Measurements from ENCODE around the gene GLO1.

The GLO1 gene

GRCh38 chr6:38714239-38715015 is 11.5 kb upstream of the GLO1 start:
- no peak overlapping the region for H3K4me2 ChIP-seq (ENCODE audit: low read length)
- no peak for TF ChIP-seq CTCF (IDR thresholded peaks at IDR 0.05)
- no peaks in the 10 kb centered on the region for H3K36me3 ChIP-seq (ENCODE audit: control insufficient read depth, insufficient read depth, low read length)
- H3K79me2 ChIP-seq = no peaks in the 10 kb centered on the region
- no peaks in the 10 kb centered on the region for H3K9me3 ChIP-seq (ENCODE audit: control insufficient read depth, low read length)
- H3K4me1 ChIP-seq = no peaks in the 10 kb centered on the region
- no peaks in the 10 kb centered on the region for H3K27me3 ChIP-seq (ENCODE audit: control insufficient read depth, insufficient read depth, low read length)
- H2AFZ ChIP-seq = no peak overlapping the region
- no peak overlapping the region for H3K27ac ChIP-seq
- no peak overlapping the region for H3K9ac ChIP-seq
- H3K4me3 ChIP-seq (ENCODE audit: low read depth, low read length) = no peak overlapping the region

- Histone ChIP-seq H3K27me3 (ENCODE audit: control insufficient read depth, insufficient read depth, low read length) (no peaks in the 10 kb centered on the region), H3K27ac (no peak overlapping the region), H3K4me2 (ENCODE audit: low read length) (no peak overlapping the region), H3K9ac (no peak overlapping the region), H3K4me3 (ENCODE audit: low read depth, low read length) (no peak overlapping the region), H3K79me2 (no peaks in the 10 kb centered on the region), H3K36me3 (ENCODE audit: control insufficient read depth, insufficient read depth, low read length) (no peaks in the 10 kb centered on the region), H3K4me1 (no peaks in the 10 kb centered on the region), H2AFZ (no peak overlapping the region), H3K9me3 (ENCODE audit: control insufficient read depth, low read length) (no peaks in the 10 kb centered on the region)
- TF ChIP-seq CTCF (IDR thresholded peaks at IDR 0.05) = no peak
Measured at GRCh38 chr6:38713812-38714211, 10.9 kb upstream of the GLO1 start.

GRCh38 chr6:38708496-38708895 is 5.6 kb upstream of the GLO1 start:
- Histone ChIP-seq H3K9me3 (ENCODE audit: control insufficient read depth, low read length) (no peaks in the 10 kb centered on the region), H3K27me3 (ENCODE audit: control insufficient read depth, insufficient read depth, low read length) (no peaks in the 10 kb centered on the region), H3K27ac (no peak overlapping the region), H3K4me1 (no peaks in the 10 kb centered on the region), H3K79me2 (no peaks in the 10 kb centered on the region), H2AFZ (no peak overlapping the region), H3K36me3 (ENCODE audit: control insufficient read depth, insufficient read depth, low read length) (no peaks in the 10 kb centered on the region), H3K4me2 (ENCODE audit: low read length) (no peak overlapping the region), H3K4me3 (ENCODE audit: low read depth, low read length) (no peak overlapping the region), H3K9ac (no peak overlapping the region)
- no peak for TF ChIP-seq CTCF (IDR thresholded peaks at IDR 0.05)

- peaks cover 3% of the 10 kb centered on the region for H3K79me2 ChIP-seq
- no peaks in the 10 kb centered on the region for H3K9me3 ChIP-seq (ENCODE audit: control insufficient read depth, low read length)
- no peak overlapping the region for H3K27ac ChIP-seq
- H3K4me3 ChIP-seq (ENCODE audit: low read depth, low read length) = no peak overlapping the region
- no peak overlapping the region for H3K9ac ChIP-seq
- no peaks in the 10 kb centered on the region for H3K4me1 ChIP-seq
- H3K27me3 ChIP-seq (ENCODE audit: control insufficient read depth, insufficient read depth, low read length) = no peaks in the 10 kb centered on the region
- no peak for TF ChIP-seq CTCF (IDR thresholded peaks at IDR 0.05)
- no peak overlapping the region for H3K4me2 ChIP-seq (ENCODE audit: low read length)
- no peak overlapping the region for H2AFZ ChIP-seq
- no peaks in the 10 kb centered on the region for H3K36me3 ChIP-seq (ENCODE audit: control insufficient read depth, insufficient read depth, low read length)
Measured at GRCh38 chr6:38705924-38706323, 3.0 kb upstream of the GLO1 start.
